ENCODE data around the gene KRT32.

Gene KRT32

DNA sequence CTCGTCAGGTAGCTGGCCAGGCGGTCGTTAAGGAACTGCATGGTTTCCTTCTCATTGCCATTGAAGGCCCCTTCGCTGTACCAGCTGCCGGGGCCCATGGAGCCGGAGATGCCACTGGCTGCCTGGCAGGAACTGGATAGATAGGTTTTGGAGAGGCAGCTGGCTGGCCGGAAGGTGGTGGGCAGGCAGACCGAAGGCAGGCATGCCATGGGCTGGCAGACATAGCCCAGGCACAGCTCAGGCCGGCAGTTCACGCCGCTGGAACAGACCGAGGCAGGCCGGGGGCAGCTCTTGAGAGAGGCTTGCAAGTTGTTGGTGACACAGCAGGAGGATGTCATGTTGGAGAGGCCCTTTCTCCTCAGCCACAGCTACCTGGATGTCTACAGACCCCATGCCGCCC, at the start of gene KRT32:
TSS of gene KRT32 (minus strand) at position 399 of the 400 bp plus-strand sequence. CDS start at position 338, 61 bp downstream.
- no peak for ATAC-seq
- no peak for TF ChIP-seq TCF4 (CRISPR knock-in tag; IDR thresholded peaks at IDR 0.05; ENCODE audit: borderline replicate concordance)
- TF ChIP-seq ZC3H10 (CRISPR knock-in tag; IDR thresholded peaks at IDR 0.05): no peak
- no peak for TF ChIP-seq RARB (CRISPR knock-in tag; IDR thresholded peaks at IDR 0.05)
- TF ChIP-seq SNAI2 (CRISPR knock-in tag; IDR thresholded peaks at IDR 0.05): no peak
- TF ChIP-seq ZNF565 (CRISPR knock-in tag; conservative IDR thresholded peaks at IDR 0.05; ENCODE audit: low read depth): no peak
- TF ChIP-seq ZFP30 (CRISPR knock-in tag; IDR thresholded peaks at IDR 0.05): no peak

DNA sequence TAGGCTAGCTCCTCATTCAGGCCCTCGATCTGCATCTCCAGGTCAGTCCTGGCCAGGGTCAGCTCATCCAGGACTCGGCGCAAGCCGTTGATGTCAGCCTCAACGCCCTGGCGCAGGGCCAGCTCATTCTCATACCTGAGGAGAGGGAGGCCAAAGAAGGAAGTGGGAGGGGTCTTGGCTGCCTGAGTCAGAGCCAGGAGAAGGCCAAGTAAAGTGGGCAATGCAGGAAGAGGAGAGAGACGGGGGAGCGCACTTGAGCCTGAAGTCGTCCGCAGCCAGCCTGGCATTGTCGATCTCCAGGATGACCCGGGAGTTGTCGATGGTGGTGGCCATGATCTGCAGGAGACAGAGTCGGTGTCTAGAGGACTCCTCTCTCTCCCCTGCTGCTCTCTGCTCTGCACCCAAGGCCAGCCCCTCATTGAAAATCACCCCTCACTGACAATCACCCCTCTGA, 49.7 kb upstream of the KRT32 start:
- TF ChIP-seq ZC3H10 (CRISPR knock-in tag; IDR thresholded peaks at IDR 0.05) (no peak), ARNTL (CRISPR knock-in tag; IDR thresholded peaks at IDR 0.05; ENCODE audit: borderline replicate concordance, low read depth) (no peak), BACH2 (CRISPR knock-in tag; IDR thresholded peaks at IDR 0.05; ENCODE audit: borderline replicate concordance) (no peak), PPARA (CRISPR knock-in tag; IDR thresholded peaks at IDR 0.05; ENCODE audit: borderline replicate concordance) (no peak), TOX (CRISPR knock-in tag; IDR thresholded peaks at IDR 0.05; ENCODE audit: borderline replicate concordance) (no peak), ZFP3 (CRISPR knock-in tag; IDR thresholded peaks at IDR 0.05) (no peak), OSR1 (CRISPR knock-in tag; IDR thresholded peaks at IDR 0.05) (no peak), ZNF8 (CRISPR knock-in tag; IDR thresholded peaks at IDR 0.05) (no peak), ZNF565 (CRISPR knock-in tag; conservative IDR thresholded peaks at IDR 0.05; ENCODE audit: low read depth) (no peak), ISL1 (CRISPR knock-in tag; IDR thresholded peaks at IDR 0.05) (no peak), ZNF70 (CRISPR knock-in tag; IDR thresholded peaks at IDR 0.05) (no peak), SNAI2 (CRISPR knock-in tag; IDR thresholded peaks at IDR 0.05) (no peak), GLIS3 (CRISPR knock-in tag; IDR thresholded peaks at IDR 0.05) (no peak)
- TF ChIP-seq, protein P1, sequence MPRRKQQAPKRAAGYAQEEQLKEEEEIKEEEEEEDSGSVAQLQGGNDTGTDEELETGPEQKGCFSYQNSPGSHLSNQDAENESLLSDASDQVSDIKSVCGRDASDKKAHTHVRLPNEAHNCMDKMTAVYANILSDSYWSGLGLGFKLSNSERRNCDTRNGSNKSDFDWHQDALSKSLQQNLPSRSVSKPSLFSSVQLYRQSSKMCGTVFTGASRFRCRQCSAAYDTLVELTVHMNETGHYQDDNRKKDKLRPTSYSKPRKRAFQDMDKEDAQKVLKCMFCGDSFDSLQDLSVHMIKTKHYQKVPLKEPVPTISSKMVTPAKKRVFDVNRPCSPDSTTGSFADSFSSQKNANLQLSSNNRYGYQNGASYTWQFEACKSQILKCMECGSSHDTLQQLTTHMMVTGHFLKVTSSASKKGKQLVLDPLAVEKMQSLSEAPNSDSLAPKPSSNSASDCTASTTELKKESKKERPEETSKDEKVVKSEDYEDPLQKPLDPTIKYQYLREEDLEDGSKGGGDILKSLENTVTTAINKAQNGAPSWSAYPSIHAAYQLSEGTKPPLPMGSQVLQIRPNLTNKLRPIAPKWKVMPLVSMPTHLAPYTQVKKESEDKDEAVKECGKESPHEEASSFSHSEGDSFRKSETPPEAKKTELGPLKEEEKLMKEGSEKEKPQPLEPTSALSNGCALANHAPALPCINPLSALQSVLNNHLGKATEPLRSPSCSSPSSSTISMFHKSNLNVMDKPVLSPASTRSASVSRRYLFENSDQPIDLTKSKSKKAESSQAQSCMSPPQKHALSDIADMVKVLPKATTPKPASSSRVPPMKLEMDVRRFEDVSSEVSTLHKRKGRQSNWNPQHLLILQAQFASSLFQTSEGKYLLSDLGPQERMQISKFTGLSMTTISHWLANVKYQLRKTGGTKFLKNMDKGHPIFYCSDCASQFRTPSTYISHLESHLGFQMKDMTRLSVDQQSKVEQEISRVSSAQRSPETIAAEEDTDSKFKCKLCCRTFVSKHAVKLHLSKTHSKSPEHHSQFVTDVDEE (CRISPR knock-in tag; IDR thresholded peaks at IDR 0.05): no peak
- TF ChIP-seq, protein P2, sequence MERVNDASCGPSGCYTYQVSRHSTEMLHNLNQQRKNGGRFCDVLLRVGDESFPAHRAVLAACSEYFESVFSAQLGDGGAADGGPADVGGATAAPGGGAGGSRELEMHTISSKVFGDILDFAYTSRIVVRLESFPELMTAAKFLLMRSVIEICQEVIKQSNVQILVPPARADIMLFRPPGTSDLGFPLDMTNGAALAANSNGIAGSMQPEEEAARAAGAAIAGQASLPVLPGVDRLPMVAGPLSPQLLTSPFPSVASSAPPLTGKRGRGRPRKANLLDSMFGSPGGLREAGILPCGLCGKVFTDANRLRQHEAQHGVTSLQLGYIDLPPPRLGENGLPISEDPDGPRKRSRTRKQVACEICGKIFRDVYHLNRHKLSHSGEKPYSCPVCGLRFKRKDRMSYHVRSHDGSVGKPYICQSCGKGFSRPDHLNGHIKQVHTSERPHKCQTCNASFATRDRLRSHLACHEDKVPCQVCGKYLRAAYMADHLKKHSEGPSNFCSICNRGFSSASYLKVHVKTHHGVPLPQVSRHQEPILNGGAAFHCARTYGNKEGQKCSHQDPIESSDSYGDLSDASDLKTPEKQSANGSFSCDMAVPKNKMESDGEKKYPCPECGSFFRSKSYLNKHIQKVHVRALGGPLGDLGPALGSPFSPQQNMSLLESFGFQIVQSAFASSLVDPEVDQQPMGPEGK (CRISPR knock-in tag; IDR thresholded peaks at IDR 0.05; ENCODE audit: borderline replicate concordance): no peak
- TF ChIP-seq, protein P3, sequence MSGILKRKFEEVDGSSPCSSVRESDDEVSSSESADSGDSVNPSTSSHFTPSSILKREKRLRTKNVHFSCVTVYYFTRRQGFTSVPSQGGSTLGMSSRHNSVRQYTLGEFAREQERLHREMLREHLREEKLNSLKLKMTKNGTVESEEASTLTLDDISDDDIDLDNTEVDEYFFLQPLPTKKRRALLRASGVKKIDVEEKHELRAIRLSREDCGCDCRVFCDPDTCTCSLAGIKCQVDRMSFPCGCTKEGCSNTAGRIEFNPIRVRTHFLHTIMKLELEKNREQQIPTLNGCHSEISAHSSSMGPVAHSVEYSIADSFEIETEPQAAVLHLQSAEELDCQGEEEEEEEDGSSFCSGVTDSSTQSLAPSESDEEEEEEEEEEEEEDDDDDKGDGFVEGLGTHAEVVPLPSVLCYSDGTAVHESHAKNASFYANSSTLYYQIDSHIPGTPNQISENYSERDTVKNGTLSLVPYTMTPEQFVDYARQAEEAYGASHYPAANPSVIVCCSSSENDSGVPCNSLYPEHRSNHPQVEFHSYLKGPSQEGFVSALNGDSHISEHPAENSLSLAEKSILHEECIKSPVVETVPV (CRISPR knock-in tag; IDR thresholded peaks at IDR 0.05): no peak
- ATAC-seq: no peak

DNA sequence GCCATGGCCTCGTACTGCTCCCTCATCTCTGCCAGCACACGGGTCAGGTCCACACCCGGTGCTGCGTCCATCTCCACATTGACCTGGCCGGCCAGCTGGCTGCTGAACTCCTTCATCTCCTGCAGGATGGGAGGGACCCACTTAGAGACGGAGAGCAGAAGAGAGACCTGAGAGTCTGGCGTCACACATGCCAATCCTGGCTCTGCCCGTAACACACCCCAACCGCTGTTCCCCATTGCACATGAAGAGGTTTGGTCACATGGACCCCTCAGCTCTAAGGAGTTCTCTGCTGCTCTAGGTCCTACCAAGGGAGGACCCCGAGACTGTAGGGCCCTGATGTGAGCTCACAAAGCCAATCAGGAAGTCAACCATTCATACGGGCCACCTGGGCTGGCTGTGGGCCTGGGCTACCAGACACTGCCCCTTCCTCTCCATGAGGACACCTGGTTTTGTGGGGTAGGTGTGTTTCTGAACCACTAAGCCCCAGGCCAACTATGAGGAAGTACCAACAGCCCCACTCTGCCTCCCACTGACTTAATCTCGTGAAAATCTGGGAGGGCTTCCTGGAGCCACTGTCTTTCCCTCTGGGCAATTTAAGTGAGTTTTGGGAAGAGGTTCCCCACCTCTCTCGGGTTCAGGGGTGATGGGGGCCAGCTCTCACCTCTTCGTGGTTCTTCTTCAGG, 49.1 kb upstream of the KRT32 start:
- no peak for ATAC-seq
- TF ChIP-seq TOX (CRISPR knock-in tag; IDR thresholded peaks at IDR 0.05; ENCODE audit: borderline replicate concordance): no peak
- TF ChIP-seq, protein P3 (CRISPR knock-in tag; IDR thresholded peaks at IDR 0.05): no peak
- no peak for TF ChIP-seq ZFP3 (CRISPR knock-in tag; IDR thresholded peaks at IDR 0.05)
- TF ChIP-seq, protein P4, sequence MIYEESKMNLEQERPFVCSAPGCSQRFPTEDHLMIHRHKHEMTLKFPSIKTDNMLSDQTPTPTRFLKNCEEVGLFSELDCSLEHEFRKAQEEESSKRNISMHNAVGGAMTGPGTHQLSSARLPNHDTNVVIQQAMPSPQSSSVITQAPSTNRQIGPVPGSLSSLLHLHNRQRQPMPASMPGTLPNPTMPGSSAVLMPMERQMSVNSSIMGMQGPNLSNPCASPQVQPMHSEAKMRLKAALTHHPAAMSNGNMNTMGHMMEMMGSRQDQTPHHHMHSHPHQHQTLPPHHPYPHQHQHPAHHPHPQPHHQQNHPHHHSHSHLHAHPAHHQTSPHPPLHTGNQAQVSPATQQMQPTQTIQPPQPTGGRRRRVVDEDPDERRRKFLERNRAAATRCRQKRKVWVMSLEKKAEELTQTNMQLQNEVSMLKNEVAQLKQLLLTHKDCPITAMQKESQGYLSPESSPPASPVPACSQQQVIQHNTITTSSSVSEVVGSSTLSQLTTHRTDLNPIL (CRISPR knock-in tag; IDR thresholded peaks at IDR 0.05; ENCODE audit: low read depth): no peak
- TF ChIP-seq ESRRG (CRISPR knock-in tag; IDR thresholded peaks at IDR 0.05): no peak
- no peak for TF ChIP-seq ZFP30 (CRISPR knock-in tag; IDR thresholded peaks at IDR 0.05)
- TF ChIP-seq BACH2 (CRISPR knock-in tag; IDR thresholded peaks at IDR 0.05; ENCODE audit: borderline replicate concordance): no peak
- no peak for TF ChIP-seq PPARA (CRISPR knock-in tag; IDR thresholded peaks at IDR 0.05; ENCODE audit: borderline replicate concordance)
- TF ChIP-seq OSR1 (CRISPR knock-in tag; IDR thresholded peaks at IDR 0.05): no peak
- no peak for TF ChIP-seq GLIS3 (CRISPR knock-in tag; IDR thresholded peaks at IDR 0.05)
- no peak for TF ChIP-seq ZNF8 (CRISPR knock-in tag; IDR thresholded peaks at IDR 0.05)
- no peak for TF ChIP-seq SNAI2 (CRISPR knock-in tag; IDR thresholded peaks at IDR 0.05)
- TF ChIP-seq RARB (CRISPR knock-in tag; IDR thresholded peaks at IDR 0.05): no peak
- TF ChIP-seq, protein P5, sequence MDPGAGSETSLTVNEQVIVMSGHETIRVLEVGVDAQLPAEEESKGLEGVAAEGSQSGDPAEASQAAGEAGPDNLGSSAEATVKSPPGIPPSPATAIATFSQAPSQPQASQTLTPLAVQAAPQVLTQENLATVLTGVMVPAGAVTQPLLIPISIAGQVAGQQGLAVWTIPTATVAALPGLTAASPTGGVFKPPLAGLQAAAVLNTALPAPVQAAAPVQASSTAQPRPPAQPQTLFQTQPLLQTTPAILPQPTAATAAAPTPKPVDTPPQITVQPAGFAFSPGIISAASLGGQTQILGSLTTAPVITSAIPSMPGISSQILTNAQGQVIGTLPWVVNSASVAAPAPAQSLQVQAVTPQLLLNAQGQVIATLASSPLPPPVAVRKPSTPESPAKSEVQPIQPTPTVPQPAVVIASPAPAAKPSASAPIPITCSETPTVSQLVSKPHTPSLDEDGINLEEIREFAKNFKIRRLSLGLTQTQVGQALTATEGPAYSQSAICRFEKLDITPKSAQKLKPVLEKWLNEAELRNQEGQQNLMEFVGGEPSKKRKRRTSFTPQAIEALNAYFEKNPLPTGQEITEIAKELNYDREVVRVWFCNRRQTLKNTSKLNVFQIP (CRISPR knock-in tag; IDR thresholded peaks at IDR 0.05; ENCODE audit: borderline replicate concordance, low read depth): no peak
- no peak for TF ChIP-seq ZC3H10 (CRISPR knock-in tag; IDR thresholded peaks at IDR 0.05)
- no peak for TF ChIP-seq CSDC2 (CRISPR knock-in tag; IDR thresholded peaks at IDR 0.05)
- TF ChIP-seq ISL1 (CRISPR knock-in tag; IDR thresholded peaks at IDR 0.05): no peak
- TF ChIP-seq, protein P2 (CRISPR knock-in tag; IDR thresholded peaks at IDR 0.05; ENCODE audit: borderline replicate concordance): no peak
- TF ChIP-seq ZNF565 (CRISPR knock-in tag; conservative IDR thresholded peaks at IDR 0.05; ENCODE audit: low read depth): no peak
- no peak for TF ChIP-seq ARNTL (CRISPR knock-in tag; IDR thresholded peaks at IDR 0.05; ENCODE audit: borderline replicate concordance, low read depth)

Data from SK-N-SH treated with all-trans-retinoic acid at 6 μM for 48 hours (cell line).